GM12892 (cell line): ENCODE measurements around the gene HMGN5. TPM values are rescaled to one million over a fixed set of nuclear protein-coding genes. Genes with fewer than 3 reads are reported as not detected.

Experiments
- DNase-seq: peaks from one replicate; pipeline ENCODE4 v3.0.0; 2011; ENCODE audit not compliant: insufficient read length
- FAIRE-seq: peaks from 2 replicates; lab custom pipeline; 2011; peaks lifted over from hg19 to GRCh38; lab: Jason Lieb, UNC
- POLR2A ChIP-seq: IDR thresholded peaks from 2 replicates; pipeline ENCODE4 v1.6.1; 2011; ENCODE audit warnings: low read depth, low read length, control low read depth
- POLR2AphosphoS5 ChIP-seq: IDR thresholded peaks from 2 replicates; pipeline ENCODE4 v1.6.1; 2011; ENCODE audit warnings: low read depth, low read length, control low read depth
- TAF1 ChIP-seq: IDR thresholded peaks from 2 replicates; pipeline ENCODE4 v1.6.1; 2011; ENCODE audit warnings: low read depth, mild to moderate bottlenecking, control low read depth, low read length, borderline replicate concordance
- polyA plus RNA-seq: library from polyadenylated mRNA; unstranded; fragments of >200 nt; gene quantifications from one replicate; pipeline ENCODE4 v1.2.1, GENCODE V29; 2012; ENCODE audit warnings: missing spikeins, inconsistent platforms; ENCODE audit not compliant: missing spikeins

HMGN5 gene
- 14.0 TPM for polyA plus RNA-seq

DNA sequence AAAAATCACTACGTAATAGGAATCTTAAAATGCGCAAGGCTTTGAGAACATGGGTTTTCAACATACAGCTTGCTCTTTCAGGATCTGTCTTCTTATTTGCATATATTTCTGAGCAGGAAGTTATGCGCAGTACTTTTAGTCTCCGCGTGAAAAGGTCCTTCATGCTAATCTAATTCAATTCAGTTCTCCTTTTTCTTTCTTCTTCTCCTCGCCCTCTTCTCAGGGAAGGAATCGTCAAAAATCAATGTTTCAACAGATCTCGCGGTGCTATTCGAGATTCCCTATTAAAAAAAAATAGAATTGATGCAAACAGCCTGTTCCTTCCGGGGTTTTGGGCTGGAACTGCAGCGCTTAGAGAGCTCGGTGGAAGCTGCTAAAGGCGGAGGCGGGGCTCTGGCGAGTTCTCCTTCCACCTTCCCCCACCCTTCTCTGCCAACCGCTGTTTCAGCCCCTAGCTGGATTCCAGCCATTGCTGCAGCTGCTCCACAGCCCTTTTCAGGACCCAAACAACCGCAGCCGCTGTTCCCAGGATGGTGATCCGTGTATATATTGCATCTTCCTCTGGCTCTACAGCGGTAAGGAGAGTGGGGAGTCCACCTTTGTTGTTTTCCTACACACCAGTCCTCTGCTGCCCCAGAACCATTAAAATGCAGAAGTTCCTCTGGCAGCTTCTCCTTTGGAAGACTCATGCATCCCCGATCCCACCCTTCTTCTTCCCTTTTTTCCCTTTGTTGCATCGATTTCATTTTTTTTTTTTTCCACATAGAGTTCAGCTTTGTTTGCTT, at the start of gene HMGN5, which contains the start of gene SH3BGRL:
TSS of gene HMGN5 (minus strand) at position 243 of the 785 bp plus-strand sequence. CDS start 80,364 bp downstream, outside the sequence.
TSS of gene SH3BGRL (plus strand) at position 432 of the 785 bp plus-strand sequence. CDS start at position 531, 99 bp downstream.
- peak; percentile 77 for FAIRE-seq
- DNase-seq = peak; percentile 12
- TF ChIP-seq POLR2A (no peak), POLR2AphosphoS5 (no peak), TAF1 (no peak)

DNA sequence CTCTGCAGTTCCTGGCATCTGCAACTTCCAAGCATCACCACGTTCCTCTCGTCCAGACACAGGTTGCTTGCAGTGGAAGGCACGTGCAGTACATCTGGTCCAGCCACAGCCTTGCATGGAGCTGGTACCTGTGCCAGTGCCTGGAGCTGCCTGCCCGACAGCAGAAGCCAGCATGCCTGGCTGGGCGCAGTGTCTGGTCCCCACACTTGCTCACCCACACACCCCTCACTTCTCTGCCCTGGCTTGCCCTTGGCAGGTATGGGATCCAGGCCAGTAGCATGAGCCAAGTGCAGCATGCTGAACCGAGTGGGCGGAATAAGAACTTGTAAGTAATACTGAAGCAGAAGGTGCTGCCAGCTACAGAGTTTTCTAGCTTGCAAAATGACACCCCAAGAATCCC, 40.0 kb upstream of the HMGN5 start:
- no peak for FAIRE-seq
- DNase-seq = no peak
- TF ChIP-seq POLR2A (no peak), TAF1 (no peak), POLR2AphosphoS5 (no peak)

DNA sequence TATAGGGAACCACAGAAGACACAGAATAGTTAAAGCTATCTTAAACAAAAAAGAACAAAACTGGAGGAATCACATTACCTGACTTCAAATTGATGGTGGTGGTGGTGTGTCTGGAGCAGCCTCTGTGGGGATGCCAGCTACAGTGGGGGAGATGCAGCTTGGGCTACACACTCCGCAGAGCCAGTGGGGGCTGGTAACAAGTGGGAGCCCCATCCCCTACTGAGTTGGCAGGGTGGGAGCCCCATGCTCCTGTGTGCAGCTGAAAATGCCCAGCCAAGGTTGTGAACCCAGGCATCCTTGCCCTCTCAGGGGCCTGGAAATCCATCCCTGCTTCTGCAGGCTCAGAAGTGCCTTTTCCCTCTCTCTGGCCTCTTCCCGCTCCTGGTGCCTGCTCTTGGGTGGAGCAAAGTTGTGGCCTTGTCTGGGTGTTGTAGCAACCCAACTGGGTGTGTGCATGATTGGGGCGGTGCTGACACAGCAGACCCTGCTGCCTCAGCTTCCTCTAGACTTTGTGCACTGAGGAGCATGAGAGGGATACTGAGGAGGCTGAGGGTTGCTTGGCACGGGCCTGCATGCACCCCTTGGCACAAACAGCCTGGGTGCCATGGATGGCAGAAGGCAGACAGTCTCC, 39.1 kb upstream of the HMGN5 start:
- DNase-seq (no peak), FAIRE-seq (no peak)
- TF ChIP-seq TAF1 (no peak), POLR2AphosphoS5 (no peak), POLR2A (no peak)

- TF ChIP-seq POLR2AphosphoS5 = no peak
- TF ChIP-seq TAF1 = no peak
- TF ChIP-seq POLR2A = no peak
- DNase-seq = no peak
- no peak for FAIRE-seq
These were observed 36.5 kb upstream of the HMGN5 start for GRCh38 chrX:81238166-81238565.

- DNase-seq = no peak
- FAIRE-seq = peak; percentile 38
- TF ChIP-seq POLR2AphosphoS5 (no peak), POLR2A (no peak), TAF1 (no peak)
These were observed 35.8 kb upstream of the HMGN5 start for GRCh38 chrX:81237516-81237915.

GRCh38 chrX:81232218-81232617, 30.5 kb upstream of the HMGN5 start:
- DNase-seq (no peak), FAIRE-seq (no peak)
- no peak for TF ChIP-seq POLR2AphosphoS5
- no peak for TF ChIP-seq POLR2A
- TF ChIP-seq TAF1 = no peak

- DNase-seq (no peak), FAIRE-seq (no peak)
- no peak for TF ChIP-seq POLR2A
- no peak for TF ChIP-seq POLR2AphosphoS5
- TF ChIP-seq TAF1 = no peak
These were observed 29.8 kb upstream of the HMGN5 start for GRCh38 chrX:81231476-81231875.

DNA sequence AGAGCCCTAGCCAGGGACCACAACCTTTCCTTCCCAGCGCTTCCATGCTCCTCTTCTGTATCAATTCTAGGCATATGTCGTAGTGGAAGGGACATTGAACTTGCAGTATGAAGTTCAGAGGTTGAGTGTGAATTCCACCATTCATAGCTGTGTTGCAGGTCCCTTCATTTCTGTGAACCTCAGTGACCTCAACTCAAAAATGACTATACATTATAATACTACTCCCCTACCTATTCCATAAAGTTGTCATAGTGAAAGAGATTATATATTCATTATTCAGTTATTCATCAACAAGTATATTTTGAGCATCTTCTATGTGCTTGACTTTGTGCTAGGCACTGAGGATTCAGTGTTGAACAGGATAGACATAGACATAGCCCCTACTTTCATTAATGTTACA, 28.2 kb upstream of the HMGN5 start:
- no peak for TF ChIP-seq TAF1
- no peak for TF ChIP-seq POLR2A
- no peak for TF ChIP-seq POLR2AphosphoS5
- DNase-seq (no peak), FAIRE-seq (no peak)

DNA sequence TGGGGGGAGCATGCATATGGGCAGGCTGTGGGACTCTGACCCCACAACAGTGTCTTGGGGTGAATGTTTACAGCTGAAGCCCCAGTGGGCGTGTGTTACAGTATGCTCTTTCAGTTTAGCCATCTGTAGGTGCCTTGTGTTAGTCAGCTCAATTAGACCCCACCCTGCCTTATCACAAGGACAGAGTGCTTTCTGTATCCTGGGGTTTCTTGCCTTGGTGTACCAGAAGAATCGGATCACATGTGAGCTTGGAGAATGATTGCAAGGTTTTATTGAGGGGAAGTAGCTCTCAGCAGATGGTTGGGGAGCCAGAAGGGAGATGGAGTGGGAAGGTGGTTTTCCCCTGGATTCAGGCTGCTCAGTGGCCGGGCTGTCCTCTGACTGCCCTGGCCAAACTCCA, 27.5 kb upstream of the HMGN5 start:
- TF ChIP-seq POLR2AphosphoS5 (no peak), TAF1 (no peak), POLR2A (no peak)
- DNase-seq = no peak
- FAIRE-seq = no peak

- TF ChIP-seq POLR2A (no peak), TAF1 (no peak)
- DNase-seq = no peak
- no peak for FAIRE-seq
These were observed 14.0 kb upstream of the HMGN5 start for GRCh38 chrX:81215685-81216084.

DNA sequence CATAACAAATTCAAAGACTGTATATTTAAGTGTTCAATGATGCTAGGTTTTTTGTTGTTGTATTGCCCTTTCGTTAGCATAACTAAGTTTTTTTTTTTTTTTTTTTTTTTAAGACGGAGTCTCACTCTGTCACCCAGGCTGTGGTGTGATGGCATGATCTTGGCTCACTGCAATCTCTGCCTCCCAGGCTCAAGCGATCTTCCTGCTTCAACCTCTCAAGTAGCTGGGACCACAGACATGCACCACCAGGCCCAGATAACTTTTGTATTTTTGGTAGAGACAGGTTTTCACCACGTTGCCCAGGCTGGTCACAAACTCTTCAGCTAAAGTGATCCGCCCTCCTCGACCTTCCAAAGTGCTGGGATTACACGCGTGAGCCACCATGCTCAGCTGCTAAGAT, 7.2 kb upstream of the HMGN5 start:
- DNase-seq (no peak), FAIRE-seq (no peak)
- no peak for TF ChIP-seq POLR2A
- TF ChIP-seq TAF1 = no peak
- TF ChIP-seq POLR2AphosphoS5 = no peak
